Activated CD8-positive, alpha-beta memory T cell treated with anti-CD3 and anti-CD28 coated beads, Interleukin-2, amount 50 U/mL, for 1 hour (primary cell): Measurements from ENCODE around the gene PRPSAP2.

Source experiments
- DNase-seq: peaks from one replicate; pipeline ENCODE4 v3.0.0-alpha.2; 2020; ENCODE audit errors: extremely low read depth

PRPSAP2 gene

GRCh38 chr17:18961634-18962493, 103.9 kb downstream of the PRPSAP2 start:
- DNase-seq = no peak

DNA sequence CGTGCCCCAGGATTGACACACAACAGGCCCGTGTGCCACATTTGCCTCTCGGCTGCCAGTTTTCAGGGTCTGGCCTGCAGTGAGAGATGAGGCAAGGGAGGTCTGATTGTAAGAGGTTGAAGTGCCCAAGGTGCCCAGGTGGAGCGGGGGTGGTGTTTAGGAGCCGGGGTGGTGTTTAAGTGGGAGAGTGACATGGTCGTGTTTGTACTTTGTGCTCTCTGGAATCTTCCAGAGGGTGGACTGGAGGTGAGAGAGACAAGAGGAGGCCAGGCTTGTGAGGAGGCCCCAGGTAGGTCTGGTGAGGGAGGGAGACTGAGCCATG, 104.5 kb downstream of the PRPSAP2 start:
- DNase-seq = no peak

- DNase-seq = no peak
These were observed 105.4 kb downstream of the PRPSAP2 start for GRCh38 chr17:18963126-18964017.

GRCh38 chr17:18964018-18964351, 106.1 kb downstream of the PRPSAP2 start:
- DNase-seq = no peak

DNA sequence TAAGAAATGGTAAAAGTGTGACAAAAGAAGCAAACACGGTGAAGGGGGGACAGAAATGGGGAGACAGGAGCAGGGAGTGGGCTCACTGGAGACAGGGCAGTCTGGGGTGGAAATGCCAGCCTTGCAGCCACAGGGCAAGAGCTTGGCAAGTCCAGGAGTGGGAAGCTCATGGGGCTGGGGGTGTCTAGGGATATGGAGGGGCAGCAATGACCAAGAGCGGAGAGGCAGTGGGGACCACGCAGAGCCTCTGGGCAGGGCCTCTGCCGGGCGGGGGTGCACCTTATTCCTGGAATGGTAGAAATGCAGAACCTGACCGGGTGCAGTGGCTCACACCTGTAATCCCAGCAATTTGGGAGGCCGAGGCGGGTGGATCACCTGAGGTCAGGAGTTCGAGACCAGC, 106.6 kb downstream of the PRPSAP2 start:
- no peak for DNase-seq

DNA sequence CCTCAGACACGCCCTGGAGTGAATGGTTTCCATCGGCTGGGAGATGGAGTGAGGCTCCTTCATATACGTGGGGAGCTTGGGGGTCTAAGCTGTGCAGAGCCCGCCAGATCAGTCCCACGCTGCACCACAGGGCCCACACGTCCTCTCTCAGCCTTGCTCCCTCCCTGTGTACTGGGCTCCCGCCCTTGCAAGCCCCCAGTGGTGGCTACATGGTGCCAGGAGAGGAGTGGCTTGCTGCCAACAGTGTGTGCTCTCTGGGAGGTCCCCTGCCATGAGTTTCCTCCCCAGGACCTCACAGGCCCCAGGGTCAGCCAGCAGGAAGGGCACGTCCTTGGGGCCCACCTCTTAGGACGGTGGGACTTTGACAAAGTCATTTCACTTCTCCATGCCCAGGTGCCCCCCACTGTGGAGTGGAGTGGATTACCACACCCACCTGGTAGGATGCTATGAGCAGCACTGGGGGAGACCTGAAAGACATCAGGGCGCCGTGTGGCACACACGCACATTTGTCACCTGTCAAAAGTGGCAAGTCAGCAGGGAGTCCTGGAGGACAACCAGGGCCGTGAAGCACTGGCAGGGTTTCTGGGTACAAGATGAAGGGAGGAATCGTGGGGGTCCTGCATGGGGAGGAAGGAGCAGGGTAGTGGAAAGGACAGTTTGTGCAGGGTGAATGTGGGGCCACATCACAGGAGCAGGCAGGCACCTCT, 107.8 kb downstream of the PRPSAP2 start:
- DNase-seq = no peak

DNA sequence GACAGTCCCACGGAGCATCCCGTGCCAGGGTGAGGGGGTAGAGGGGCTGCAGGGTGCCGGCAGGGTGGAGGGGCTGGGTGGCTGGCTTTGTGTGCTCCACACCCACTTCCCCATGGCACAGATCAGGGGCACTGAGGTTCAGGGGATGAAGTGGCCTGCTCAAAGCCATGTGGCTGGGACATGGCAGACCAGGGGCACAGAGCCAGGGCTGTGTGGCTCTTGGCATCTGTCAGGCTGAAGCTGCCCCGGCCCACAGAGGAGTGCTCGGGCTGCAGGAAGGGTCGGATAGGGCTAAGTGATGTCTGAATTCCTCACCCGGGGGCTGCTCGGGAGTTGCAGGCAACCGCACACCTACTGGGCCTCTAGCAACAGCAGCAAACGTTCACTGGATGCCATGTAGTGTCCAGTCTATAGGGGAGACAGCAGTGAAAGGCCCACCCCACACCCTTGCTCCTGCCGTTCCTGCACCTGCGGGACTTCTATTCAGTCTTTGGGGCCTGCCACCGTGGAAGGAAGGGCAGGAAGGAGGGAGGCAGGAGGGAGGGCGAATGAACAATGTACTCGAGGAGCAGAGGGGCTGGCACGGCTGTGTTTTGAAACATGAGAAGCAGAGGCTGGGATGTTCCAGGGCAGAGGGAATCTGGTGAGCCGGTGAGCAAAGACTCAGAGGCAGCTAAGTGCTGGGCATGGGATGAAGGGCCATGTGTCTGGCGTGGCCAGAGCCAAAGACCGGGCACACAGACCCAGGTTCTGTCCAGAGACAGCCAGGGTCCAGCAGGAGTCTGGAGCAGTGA, 109.1 kb downstream of the PRPSAP2 start:
- DNase-seq = no peak

DNA sequence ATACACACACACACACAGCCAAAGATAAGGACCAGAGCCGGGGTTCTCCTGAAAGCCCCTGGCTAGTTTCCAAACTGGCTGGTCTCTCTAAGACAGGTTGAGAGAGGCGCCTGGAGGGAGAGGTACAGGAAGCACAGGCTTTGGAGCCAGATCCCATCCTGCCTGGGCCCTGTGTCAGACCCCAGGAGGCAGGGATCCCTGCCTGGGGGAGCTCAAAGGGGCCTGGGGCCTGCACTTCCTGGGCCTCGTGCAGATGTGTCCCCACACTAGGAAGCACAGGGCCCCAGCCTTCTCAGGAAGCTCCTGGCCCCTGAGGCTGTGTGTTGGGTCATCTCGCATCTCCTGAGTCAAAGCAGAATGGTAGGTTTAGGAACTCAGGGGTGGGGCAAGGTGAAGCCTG, 110.0 kb downstream of the PRPSAP2 start:
- no peak for DNase-seq

GRCh38 chr17:18968345-18968744, 110.4 kb downstream of the PRPSAP2 start:
- no peak for DNase-seq

- DNase-seq = no peak
These were observed 111.3 kb downstream of the PRPSAP2 start for GRCh38 chr17:18968945-18969887.

DNA sequence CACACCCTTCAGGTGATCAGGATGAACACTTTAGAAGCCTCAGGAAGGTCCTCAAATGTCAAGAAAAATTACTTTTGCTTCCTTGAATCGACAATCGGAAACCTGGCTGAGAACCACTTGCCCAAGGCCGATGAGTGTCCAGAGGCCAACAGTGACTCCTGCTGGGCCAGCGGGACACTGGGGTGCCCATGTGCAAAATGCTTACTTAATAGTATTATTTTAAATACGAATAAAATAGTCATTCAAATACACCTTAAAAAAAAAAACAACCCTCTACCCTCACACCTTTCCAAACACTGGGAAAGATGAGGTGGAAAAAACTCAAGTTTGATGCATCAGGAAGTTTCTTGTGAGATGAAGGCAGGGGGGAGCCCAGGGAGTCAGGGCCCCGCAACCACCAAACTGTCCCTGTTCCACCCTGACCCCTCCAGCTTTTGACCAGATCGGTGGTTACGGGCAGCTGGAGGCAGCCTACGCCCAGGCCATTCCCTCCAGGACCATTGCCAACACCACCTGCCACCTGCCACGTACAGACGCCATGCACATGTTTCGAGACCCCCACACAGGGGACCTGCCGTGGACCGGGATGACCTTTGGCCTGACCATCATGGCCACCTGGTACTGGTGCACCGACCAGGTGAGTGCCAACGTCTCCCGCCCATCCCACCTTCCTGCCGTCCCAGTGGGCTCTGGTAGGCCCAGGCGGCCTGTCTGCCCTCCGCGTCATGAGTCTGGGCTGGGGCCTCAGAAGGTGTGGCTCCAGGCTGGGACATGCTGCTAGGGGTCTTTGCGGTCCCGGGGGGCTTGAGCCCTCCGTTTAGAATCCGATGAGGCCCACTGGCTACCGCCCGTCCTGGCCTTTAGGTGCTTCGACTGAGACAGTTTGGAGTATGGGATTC, 112.9 kb downstream of the PRPSAP2 start:
- DNase-seq = no peak

- no peak for DNase-seq
These were observed 113.9 kb downstream of the PRPSAP2 start for GRCh38 chr17:18971801-18972200.

DNA sequence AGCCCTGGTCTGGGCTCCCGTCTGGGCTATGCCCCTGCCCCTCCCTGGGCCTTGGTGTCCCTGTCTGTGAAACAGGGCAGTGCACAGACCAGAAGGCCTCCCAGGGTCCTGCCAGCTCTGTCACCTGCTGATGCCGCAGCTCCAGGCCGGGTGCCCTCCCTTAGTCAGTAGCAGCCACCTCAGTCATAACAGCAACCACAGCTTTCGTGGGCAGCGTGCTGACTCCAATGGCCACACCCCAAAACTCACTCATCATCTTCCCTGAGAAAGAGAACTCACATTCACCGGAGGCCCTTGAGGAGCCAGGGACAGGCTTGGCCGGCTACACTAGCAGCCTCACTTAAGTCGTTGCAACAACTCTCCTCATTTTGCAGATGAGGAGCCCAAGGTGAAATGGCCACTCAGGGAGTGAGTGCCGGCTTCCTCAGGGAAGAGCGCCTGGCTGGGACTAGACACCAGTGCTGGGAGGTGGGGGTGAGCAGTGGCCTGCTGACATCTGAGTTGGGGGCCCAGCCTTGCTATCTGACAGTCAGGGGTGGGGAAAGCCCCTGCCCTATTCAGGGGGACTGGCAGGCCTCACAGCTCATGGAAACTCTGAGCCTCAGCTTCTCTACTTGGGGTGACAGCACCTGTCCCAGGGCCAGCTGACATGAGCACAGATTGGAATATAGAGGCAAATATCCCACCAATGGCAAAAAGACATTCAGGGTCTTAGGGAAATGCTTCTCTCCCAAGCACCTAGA, 116.6 kb downstream of the PRPSAP2 start:
- no peak for DNase-seq

GRCh38 chr17:18975597-18975996, 117.7 kb downstream of the PRPSAP2 start:
- DNase-seq = no peak

DNA sequence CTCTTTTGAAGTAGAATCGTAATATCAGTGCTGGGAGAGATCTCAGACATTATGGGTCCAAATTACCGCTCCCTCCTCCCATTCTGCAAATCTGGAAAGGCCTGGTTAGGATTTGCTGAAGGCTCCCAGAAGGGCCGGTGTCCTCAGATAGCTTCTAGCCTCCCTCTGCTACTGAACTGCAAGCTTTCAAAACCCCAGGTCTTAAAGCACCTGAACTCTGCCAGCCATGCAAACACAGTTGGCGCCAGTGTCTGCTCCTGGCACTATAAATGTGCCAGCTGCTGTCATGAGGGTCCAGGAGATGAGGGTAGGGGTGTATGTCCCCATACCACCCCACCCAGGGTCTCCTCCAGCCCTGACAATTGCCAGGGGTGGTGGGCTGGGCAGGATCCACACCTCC, 118.3 kb downstream of the PRPSAP2 start:
- no peak for DNase-seq

DNA sequence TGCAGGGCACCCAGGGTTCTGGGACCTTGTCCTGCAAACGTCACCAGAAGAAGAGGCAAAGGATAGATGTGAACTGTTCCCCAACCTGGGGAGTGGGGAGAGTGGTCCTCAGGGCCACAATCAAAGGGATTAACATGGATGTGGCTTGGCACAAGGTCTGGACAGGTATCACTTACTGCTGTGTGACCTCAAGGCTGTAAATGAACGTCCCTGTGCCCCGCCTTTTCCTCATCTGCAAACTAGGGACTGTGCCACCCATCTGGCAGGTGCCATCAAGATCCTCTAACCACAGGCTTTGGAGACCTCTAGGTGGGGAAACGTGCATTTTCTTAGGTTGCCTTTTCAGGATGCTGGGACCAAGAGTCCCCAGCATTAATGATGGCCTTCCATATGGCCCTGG, 119.1 kb downstream of the PRPSAP2 start:
- no peak for DNase-seq

DNA sequence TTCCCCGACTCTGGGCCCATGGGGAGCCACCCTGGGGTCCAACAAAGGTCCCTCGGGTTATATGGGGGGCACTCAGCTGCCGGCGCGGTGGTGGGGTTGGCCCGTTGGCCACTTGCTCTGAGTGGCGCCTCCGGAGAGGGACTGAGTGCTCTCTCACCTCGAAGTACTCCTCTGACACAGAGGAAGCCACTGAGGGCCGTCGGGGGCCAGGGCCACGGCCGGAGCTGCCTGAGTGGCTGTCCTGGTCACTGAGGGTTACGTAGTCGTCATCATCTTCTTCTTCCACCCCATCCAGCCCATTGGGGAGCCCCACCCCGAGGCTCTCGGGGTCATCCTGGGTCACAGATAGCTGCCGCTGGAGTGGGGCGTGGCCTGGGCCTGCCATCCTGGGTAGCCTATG, 119.7 kb downstream of the PRPSAP2 start:
- no peak for DNase-seq

- DNase-seq = no peak
These were observed 120.1 kb downstream of the PRPSAP2 start for GRCh38 chr17:18978050-18978449.

- no peak for DNase-seq
These were observed 120.7 kb downstream of the PRPSAP2 start for GRCh38 chr17:18978655-18979054.
